ENCODE data around the gene CSNK1G2.
"Not testable (repeated sequence)": the region's sequence is repeated elsewhere in the genome, so short reads cannot be mapped to it uniquely, and the experiment has no call there.

The CSNK1G2 gene

DNA sequence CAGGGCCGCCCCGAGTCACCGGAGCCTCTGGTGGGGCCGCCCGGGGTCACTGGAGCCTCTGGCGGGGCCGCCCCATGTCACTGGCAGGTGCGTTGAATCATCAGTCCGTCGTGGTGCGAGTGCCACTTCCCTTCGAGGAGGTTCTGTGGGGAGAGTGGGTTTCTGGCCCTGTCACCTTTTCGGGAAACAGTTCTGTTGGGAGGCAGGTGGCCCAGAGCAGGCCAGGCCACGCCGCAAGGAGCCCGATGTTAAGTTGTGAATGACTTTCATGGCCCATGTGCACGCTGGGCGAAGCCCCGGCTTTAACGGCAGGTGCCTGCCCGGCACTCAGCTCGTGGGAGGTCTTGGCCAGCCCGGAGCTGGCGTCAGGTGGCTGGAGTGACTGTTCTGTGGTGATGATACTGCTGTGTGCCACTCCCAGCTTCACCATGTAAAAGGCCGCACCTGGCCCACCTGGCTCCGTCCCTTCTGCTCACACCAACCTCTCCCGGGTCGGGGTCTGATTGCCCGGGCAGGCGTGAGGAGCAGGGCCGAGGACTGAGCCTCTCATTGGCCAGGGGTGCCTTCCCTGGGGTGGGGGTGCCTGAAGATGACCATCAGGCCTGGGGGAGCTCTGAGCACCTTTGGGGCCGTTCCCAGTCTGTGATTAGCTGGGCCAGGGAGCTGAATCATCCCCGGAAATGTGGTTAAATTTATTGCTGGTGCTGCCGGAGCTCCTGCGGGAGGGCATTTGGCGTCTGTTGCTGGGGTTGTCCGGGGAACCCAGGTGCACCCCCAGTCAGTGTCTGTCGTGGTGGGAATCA lies 29.2 kb downstream of the CSNK1G2 start:
- DNase-seq: no peak

GRCh38 chr19:1970806-1971502 lies 30.0 kb downstream of the CSNK1G2 start:
- DNase-seq: no peak

- DNase-seq: no peak
Measured at GRCh38 chr19:1974381-1975161, 33.6 kb downstream of the CSNK1G2 start.

GRCh38 chr19:1975162-1975480 lies 34.1 kb downstream of the CSNK1G2 start:
- DNase-seq: no peak

DNA sequence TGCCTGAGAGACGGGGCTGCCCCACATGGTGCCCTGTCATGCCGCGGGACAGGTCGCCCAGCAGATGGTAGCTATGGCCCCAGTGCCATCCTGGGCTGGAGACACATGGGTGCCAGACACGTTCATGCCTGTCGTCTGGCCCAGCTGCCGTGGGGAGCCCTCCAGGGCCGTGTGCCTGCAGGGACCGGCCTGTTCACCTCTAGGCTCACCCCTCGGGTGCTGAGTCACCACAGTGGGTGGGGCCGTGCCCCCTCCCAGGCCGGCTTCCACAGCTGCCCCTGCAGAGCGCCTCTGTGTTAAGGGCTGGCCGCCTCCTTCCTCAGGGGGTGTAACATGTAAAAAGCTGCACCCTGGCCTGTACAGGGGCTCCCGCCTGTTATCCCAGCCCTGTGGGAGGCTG lies 36.1 kb downstream of the CSNK1G2 start:
- DNase-seq: no peak

GRCh38 chr19:1978346-1978894 lies 37.4 kb downstream of the CSNK1G2 start:
- DNase-seq: no peak

- no peak for DNase-seq
Measured at GRCh38 chr19:1979017-1979416, 38.0 kb downstream of the CSNK1G2 start.

DNA sequence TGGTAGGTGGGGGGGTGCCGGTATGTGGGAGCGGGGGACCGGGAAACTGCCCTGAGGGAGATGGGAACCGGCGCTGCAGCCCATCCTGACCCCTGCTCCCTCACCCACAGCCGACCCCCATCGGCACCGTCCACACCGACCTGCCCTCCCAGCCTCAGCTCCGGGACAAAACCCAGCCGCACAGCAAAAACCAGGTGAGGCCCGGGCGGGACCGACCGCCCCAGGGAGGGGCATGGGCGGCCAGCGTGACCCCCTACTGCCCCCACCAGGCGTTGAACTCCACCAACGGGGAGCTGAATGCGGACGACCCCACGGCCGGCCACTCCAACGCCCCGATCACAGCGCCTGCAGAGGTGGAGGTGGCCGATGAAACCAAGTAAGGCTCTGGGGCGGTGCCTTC lies 38.7 kb downstream of the CSNK1G2 start:
- no peak for DNase-seq

DNA sequence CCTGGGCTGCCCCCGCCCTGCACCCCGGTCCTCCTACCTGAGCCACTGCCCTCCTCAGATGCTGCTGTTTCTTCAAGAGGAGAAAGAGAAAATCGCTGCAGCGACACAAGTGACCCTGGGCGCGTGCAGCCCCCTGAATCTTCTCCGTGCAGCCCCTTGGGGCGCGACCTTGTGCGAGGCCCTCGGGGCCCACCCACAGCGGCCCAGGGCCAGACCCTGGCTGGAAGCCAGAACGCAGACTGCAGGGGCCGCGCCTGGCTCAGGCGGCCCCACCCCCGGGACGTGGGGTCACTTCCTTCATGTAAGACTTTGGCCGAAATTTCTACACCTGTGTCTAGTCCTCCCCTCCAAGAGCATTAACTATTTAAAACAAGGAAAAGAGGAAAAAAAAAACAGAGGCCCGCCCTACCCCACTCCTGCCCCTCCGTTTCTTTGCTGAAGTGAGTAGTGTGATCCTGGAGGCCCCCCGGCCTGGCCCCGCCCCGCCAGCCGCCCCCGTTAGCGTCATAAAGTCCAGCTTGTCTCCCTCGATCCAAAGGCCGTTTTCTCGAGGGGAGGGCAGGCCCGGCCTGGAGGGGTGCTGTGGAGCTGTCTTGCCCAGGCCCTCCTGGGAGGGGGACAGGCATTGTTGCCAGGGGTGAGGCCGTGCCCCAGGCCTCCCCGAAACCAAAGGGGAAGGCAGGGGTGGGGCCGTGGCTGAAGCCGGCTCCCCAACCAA lies 39.3 kb downstream of the CSNK1G2 start:
- DNase-seq: no peak

DNA sequence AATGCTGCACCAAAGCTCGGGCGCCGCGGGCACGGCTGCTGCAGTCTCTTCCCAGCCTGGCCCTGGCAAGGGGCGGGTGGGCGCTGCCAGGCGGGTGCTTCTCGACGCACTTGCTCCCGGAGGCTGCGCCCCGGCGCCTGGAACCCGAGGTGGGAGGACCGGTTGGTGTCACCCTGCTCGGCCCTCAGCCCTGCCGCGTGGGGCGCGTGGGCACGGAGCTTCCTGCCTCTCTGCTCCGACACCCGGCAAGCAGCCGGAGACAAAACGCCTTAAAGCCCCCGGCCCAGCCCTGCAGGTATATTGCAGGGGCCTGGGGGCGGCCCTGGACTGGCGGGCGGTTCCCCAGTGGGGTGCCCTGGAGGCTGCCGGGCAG lies 39.8 kb downstream of the CSNK1G2 start:
- no peak for DNase-seq

DNA sequence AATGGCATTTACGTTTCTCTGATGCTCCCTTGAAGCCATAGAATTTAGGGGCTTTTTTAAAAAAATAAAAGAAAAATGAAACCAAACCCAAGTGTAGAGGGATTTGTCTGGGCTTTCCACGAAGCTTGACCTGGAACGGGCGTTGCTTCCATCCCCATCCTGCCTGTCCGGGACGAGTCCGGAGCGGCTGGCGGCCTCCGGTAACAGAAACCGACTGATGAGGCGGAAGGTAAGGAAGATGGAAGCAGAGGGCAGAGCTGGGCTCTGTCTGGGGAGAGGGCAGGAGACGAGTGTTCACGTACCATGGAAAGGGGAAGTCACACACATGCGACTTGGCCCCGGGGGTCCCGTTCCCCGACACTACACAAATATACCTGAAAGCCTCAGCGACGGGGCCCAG lies 40.3 kb downstream of the CSNK1G2 start:
- DNase-seq: no peak

DNA sequence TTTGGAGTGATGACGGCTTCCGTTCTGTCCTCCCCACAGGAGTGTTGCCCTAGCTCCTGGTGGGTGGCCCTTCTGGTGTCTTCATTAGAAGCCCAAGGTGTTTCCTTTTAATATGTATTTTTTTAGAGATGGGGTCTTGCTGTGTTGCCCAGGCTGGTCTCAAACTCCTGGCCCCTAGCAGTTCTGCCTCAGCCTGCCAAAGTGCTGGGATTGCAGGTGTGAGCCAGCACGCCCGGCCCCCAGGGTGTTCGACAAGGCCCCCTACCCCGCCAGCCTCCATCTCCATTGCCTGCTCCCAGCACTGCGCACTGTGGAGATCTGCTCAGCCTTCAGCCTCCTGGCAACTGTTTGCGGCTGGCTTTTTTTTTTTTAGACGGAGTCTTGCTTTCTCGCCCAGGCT lies 43.4 kb downstream of the CSNK1G2 start:
- DNase-seq: no peak

DNA sequence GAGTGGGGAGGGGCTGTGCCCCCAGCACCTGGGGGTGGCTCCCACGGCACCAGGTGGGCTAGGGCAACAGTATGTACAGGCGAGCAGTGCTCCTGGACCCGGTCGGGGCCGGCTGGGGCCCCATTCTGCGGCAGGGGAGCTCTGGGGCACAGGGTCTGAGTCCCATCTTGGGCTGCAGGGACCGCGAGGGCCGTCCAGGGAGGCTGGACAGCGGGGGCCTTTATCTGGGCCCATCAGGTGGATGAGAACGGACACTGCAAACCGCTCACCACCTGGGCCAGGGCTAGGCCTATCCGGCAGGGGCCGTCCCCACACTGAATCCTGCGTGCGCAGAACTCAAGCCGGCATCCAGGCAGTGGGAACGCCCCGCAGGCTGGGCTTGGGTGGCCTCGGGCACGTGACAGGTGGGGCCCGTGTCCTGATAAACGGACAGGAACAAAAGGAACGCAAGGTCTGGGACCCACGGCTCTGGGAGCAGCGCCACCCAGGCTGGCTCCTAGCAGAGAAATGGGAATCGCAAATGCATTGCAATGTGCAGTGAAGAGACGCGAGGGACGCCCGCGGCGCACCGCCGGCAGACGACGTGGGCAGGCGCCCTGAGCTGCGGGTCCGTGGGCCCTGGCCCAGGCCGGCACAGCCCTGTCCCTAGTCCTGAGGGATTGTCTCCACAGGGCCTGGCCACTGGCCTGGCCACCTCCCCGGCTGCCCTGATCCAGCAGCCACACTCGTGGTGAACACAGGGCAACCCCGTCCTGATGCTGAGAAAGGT lies 44.8 kb downstream of the CSNK1G2 start:
- DNase-seq: no peak

DNA sequence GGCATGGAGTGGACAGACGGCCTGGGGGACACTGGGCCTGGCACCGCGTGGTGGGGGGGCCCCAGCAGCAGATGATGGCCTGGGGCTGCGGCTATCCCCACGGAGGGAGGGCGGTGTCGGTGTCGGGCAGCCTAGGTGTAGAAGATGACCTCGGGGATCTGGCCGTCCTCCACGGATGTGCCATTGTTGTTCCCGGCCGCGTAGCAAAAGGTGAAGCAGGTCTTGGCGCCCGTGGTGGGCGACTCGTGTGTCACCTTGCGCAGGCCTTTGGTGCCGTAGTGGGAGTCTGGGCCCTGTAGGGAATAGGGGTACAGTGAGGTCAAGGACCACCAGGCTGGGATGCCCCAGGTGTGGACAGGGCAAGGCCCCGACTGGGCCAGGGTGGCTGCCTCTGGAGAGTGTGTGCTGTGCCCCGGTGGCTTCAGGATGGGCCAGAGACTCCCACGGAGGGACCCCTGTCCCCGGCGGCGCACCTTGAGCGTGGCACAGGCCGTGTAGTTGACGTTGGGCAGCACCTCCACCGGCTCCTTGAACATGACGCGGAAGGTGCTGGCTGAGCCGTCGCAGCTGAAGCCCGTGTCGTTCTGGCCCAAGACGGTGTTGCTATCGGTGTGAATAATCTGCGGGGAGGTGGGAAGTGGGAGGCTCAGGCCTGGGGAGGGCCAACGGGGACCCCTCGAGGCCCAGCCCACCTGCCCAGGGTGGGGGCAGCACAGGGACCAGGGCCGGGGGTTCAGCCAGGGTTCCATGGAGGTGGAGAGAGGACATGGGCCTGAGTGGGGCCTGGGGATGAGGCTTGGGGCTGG lies 45.6 kb downstream of the CSNK1G2 start:
- no peak for DNase-seq

- no peak for DNase-seq
Measured at GRCh38 chr19:1987197-1988187, 46.5 kb downstream of the CSNK1G2 start.

DNA sequence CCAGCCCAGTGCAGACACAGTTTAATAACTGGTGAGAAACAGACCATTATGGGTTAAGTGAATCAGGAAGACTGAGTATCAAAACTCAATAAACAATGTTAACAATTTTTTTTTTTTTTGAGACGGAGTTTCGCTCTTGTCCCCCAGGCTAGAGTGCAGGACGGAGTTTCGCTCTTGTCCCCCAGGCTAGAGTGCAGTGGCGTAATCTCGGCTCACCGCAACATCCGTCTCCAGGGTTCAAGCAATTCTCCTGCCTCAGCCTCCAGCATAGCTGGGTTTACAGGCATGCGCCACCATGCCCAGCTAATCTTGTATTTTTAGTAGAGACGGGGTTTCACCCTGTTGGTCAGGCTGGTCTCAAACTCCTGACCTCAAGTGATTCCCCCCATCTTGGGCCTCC lies 47.5 kb downstream of the CSNK1G2 start:
- not testable (repeated sequence) for DNase-seq

GRCh38 chr19:1989513-1990229 lies 48.7 kb downstream of the CSNK1G2 start:
- DNase-seq: no peak

DNA sequence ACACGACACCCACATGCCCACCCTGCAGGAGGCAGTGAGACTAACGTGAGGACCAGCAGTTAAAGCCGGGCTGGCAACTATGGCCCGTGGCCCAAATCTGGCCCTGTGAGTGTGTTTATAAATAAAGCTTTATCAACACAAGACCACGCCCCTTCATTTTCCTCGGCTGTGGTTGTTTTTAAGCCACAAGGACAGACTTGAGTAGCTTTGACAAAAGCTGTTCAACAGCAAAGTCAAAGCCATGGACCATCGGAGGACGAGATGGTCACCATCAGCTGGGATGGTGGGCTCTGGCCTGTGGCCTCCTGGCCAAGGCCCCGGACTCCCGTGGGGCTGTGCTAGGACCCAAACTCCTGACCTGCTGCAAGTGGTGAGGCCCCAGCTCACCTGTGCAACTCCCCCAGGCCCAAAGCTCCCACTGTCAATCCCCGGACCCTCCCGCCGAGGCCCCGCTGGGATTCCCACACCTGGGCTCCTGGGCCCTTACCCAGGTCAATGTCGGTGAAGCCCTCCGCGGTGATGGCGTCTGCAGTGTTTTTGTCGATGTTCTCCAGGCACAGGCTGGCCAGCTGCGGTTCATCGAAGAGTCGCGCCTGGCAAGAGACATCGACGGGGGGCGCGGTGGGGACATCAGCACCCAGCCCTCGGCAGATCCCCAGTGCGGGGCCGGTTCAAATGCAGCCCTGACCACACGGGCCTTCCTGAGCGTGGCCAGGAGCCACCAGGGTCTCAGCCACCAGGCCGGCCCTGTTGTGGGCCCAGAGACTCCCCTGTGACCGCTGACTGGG lies 49.5 kb downstream of the CSNK1G2 start:
- no peak for DNase-seq
